Measurements from ENCODE around the gene MRPL44.

The MRPL44 gene

GRCh38 chr2:223970343-223971128 lies 13.3 kb downstream of the MRPL44 start:
- TF ChIP-seq SIN3A (IDR thresholded peaks at IDR 0.05; ENCODE audit: borderline replicate concordance, insufficient read depth, low read length) (no peak), POLR2AphosphoS5 (IDR thresholded peaks at IDR 0.05; ENCODE audit: low read depth, low read length) (no peak), FOXP2 (optimal IDR thresholded peaks at IDR 0.05; ENCODE audit: borderline replicate concordance, extremely low read depth, extremely low read length, insufficient read depth) (no peak)

- TF ChIP-seq FOXP2 (optimal IDR thresholded peaks at IDR 0.05; ENCODE audit: borderline replicate concordance, extremely low read depth, extremely low read length, insufficient read depth) (no peak), TAF1 (IDR thresholded peaks at IDR 0.05; ENCODE audit: borderline replicate concordance, insufficient read depth, low read length) (no peak), SIN3A (IDR thresholded peaks at IDR 0.05; ENCODE audit: borderline replicate concordance, insufficient read depth, low read length) (no peak), POLR2AphosphoS5 (IDR thresholded peaks at IDR 0.05; ENCODE audit: low read depth, low read length) (no peak)
- TF ChIP-seq, protein P1, sequence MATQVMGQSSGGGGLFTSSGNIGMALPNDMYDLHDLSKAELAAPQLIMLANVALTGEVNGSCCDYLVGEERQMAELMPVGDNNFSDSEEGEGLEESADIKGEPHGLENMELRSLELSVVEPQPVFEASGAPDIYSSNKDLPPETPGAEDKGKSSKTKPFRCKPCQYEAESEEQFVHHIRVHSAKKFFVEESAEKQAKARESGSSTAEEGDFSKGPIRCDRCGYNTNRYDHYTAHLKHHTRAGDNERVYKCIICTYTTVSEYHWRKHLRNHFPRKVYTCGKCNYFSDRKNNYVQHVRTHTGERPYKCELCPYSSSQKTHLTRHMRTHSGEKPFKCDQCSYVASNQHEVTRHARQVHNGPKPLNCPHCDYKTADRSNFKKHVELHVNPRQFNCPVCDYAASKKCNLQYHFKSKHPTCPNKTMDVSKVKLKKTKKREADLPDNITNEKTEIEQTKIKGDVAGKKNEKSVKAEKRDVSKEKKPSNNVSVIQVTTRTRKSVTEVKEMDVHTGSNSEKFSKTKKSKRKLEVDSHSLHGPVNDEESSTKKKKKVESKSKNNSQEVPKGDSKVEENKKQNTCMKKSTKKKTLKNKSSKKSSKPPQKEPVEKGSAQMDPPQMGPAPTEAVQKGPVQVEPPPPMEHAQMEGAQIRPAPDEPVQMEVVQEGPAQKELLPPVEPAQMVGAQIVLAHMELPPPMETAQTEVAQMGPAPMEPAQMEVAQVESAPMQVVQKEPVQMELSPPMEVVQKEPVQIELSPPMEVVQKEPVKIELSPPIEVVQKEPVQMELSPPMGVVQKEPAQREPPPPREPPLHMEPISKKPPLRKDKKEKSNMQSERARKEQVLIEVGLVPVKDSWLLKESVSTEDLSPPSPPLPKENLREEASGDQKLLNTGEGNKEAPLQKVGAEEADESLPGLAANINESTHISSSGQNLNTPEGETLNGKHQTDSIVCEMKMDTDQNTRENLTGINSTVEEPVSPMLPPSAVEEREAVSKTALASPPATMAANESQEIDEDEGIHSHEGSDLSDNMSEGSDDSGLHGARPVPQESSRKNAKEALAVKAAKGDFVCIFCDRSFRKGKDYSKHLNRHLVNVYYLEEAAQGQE (IDR thresholded peaks at IDR 0.05; ENCODE audit: insufficient read depth in 1 of 2, low read depth in 2 of 2, low read length in 2 of 2): no peak
Measured at GRCh38 chr2:223971731-223972130, 14.5 kb downstream of the MRPL44 start.

- no peak for TF ChIP-seq FOXP2 (optimal IDR thresholded peaks at IDR 0.05; ENCODE audit: borderline replicate concordance, extremely low read depth, extremely low read length, insufficient read depth)
- TF ChIP-seq, protein P1 (IDR thresholded peaks at IDR 0.05; ENCODE audit: insufficient read depth in 1 of 2, low read depth in 2 of 2, low read length in 2 of 2): no peak
- TF ChIP-seq SIN3A (IDR thresholded peaks at IDR 0.05; ENCODE audit: borderline replicate concordance, insufficient read depth, low read length): no peak
- TF ChIP-seq TAF1 (IDR thresholded peaks at IDR 0.05; ENCODE audit: borderline replicate concordance, insufficient read depth, low read length): no peak
- no peak for TF ChIP-seq POLR2AphosphoS5 (IDR thresholded peaks at IDR 0.05; ENCODE audit: low read depth, low read length)
Measured at GRCh38 chr2:223972656-223973102, 15.4 kb downstream of the MRPL44 start.

DNA sequence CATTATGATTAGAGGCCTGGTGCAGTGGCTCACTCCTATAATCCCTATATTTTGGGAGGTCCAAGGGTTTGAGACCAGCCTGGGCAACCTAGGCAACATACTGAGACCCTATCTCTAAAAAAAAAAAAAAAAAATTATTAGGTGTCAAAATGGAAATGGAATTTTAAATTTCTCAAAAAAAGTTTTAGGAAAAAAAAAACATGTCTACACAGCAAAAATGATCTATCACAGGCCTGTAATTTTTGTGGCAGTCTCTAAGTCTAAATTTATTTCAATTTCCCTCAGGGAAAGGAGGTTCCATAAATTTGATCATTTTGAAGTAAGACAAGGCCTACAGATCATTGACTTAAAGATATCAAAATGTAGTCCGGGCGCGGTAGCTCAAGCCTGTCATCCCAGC lies 16.3 kb downstream of the MRPL44 start:
- TF ChIP-seq POLR2AphosphoS5 (IDR thresholded peaks at IDR 0.05; ENCODE audit: low read depth, low read length): no peak
- TF ChIP-seq TAF1 (IDR thresholded peaks at IDR 0.05; ENCODE audit: borderline replicate concordance, insufficient read depth, low read length): no peak
- no peak for TF ChIP-seq SIN3A (IDR thresholded peaks at IDR 0.05; ENCODE audit: borderline replicate concordance, insufficient read depth, low read length)
- TF ChIP-seq, protein P1 (IDR thresholded peaks at IDR 0.05; ENCODE audit: insufficient read depth in 1 of 2, low read depth in 2 of 2, low read length in 2 of 2): no peak
- TF ChIP-seq FOXP2 (optimal IDR thresholded peaks at IDR 0.05; ENCODE audit: borderline replicate concordance, extremely low read depth, extremely low read length, insufficient read depth): no peak

- TF ChIP-seq SIN3A (IDR thresholded peaks at IDR 0.05; ENCODE audit: borderline replicate concordance, insufficient read depth, low read length) (no peak), FOXP2 (optimal IDR thresholded peaks at IDR 0.05; ENCODE audit: borderline replicate concordance, extremely low read depth, extremely low read length, insufficient read depth) (no peak), TAF1 (IDR thresholded peaks at IDR 0.05; ENCODE audit: borderline replicate concordance, insufficient read depth, low read length) (no peak), POLR2AphosphoS5 (IDR thresholded peaks at IDR 0.05; ENCODE audit: low read depth, low read length) (no peak)
- TF ChIP-seq, protein P1 (IDR thresholded peaks at IDR 0.05; ENCODE audit: insufficient read depth in 1 of 2, low read depth in 2 of 2, low read length in 2 of 2): no peak
Measured at GRCh38 chr2:223976635-223977226, 19.5 kb downstream of the MRPL44 start.
